ENCODE data around the gene EIF2B2.
"Not testable (repeated sequence)": the region's sequence is repeated elsewhere in the genome, so short reads cannot be mapped to it uniquely, and the experiment has no call there.

The EIF2B2 gene

GRCh38 chr14:74974364-74975058 lies 28.2 kb upstream of the EIF2B2 start:
- no peak for DNase-seq

- no peak for DNase-seq
Measured at GRCh38 chr14:74975059-74975810, 27.5 kb upstream of the EIF2B2 start.

GRCh38 chr14:74976264-74977113 lies 26.2 kb upstream of the EIF2B2 start:
- DNase-seq, result no peak

GRCh38 chr14:74977164-74977900 lies 25.4 kb upstream of the EIF2B2 start:
- DNase-seq, result no peak

- no peak for DNase-seq
Measured at GRCh38 chr14:74977901-74978385, 24.8 kb upstream of the EIF2B2 start.

- DNase-seq, result no peak
Measured at GRCh38 chr14:74978416-74978947, 24.2 kb upstream of the EIF2B2 start.

- no peak for DNase-seq
Measured at GRCh38 chr14:74979029-74979428, 23.7 kb upstream of the EIF2B2 start.

GRCh38 chr14:74979442-74980397 lies 23.0 kb upstream of the EIF2B2 start:
- no peak for DNase-seq

GRCh38 chr14:74980398-74980730 lies 22.4 kb upstream of the EIF2B2 start:
- no peak for DNase-seq

- no peak for DNase-seq
Measured at GRCh38 chr14:74980731-74981461, 21.8 kb upstream of the EIF2B2 start.

GRCh38 chr14:74981462-74981782 lies 21.3 kb upstream of the EIF2B2 start:
- DNase-seq, result no peak

GRCh38 chr14:74981833-74982232 lies 20.9 kb upstream of the EIF2B2 start:
- no peak for DNase-seq

- DNase-seq, result no peak
Measured at GRCh38 chr14:74982661-74983060, 20.1 kb upstream of the EIF2B2 start.

GRCh38 chr14:74983343-74983742 lies 19.4 kb upstream of the EIF2B2 start:
- DNase-seq, result no peak

GRCh38 chr14:74984236-74985027 lies 18.3 kb upstream of the EIF2B2 start:
- no peak for DNase-seq

- no peak for DNase-seq
Measured at GRCh38 chr14:74985028-74985310, 17.8 kb upstream of the EIF2B2 start.

- DNase-seq, result no peak
Measured at GRCh38 chr14:74985806-74986205, 16.9 kb upstream of the EIF2B2 start.

- DNase-seq, result no peak
Measured at GRCh38 chr14:74988131-74988530, 14.6 kb upstream of the EIF2B2 start.

GRCh38 chr14:74988993-74989392 lies 13.7 kb upstream of the EIF2B2 start:
- no peak for DNase-seq

GRCh38 chr14:74994182-74994581 lies 8.5 kb upstream of the EIF2B2 start:
- not testable (repeated sequence) for DNase-seq
